WTC11 (cell line): ENCODE data around the gene P2RX1. TPM values are rescaled to one million over a fixed set of nuclear protein-coding genes. Genes with fewer than 3 reads are reported as not detected.

Experiments
- ATAC-seq: fragments of 200-7000 bp; cut with Tn5 transposase; 2 replicates; pipeline ENCODE4 v1.10.0; 2021; ENCODE audit warnings: mild to moderate bottlenecking, moderate library complexity
- CTCF ChIA-PET: fragments of 300-600 bp; sonication (Branson Sonifier 250); formaldehyde crosslinking; loops from one replicate; lab custom pipeline; 2021; ENCODE audit warnings: antibody characterized with exemption; lab: Charles Lee
- POLR2A ChIA-PET: fragments of 350-600 bp; sonication (Branson Sonifier 250); formaldehyde crosslinking; loops from one replicate; lab custom pipeline; 2021; ENCODE audit warnings: antibody characterized with exemption; lab: Charles Lee
- DNase-seq: peaks from one replicate; pipeline ENCODE4 v3.0.0; 2021; ENCODE audit warnings: low spot score
- H3K27ac Mint-ChIP-seq: 2 replicates; pipeline ENCODE4 v1.8.0; 2021; ENCODE audit warnings: mixed read lengths
- H3K27me3 Mint-ChIP-seq: 2 replicates; pipeline ENCODE4 v1.8.0; 2021; ENCODE audit warnings: low read depth, mild to moderate bottlenecking, moderate library complexity, mixed read lengths
- H3K36me3 Mint-ChIP-seq: 2 replicates; pipeline ENCODE4 v1.8.0; 2021; ENCODE audit warnings: mixed read lengths
- H3K4me1 Mint-ChIP-seq: 2 replicates; pipeline ENCODE4 v1.8.0; 2022; ENCODE audit warnings: mixed read lengths
- H3K4me3 Mint-ChIP-seq: 2 replicates; pipeline ENCODE4 v1.8.0; 2021; ENCODE audit warnings: mild to moderate bottlenecking, moderate library complexity, mixed read lengths
- H3K9me3 Mint-ChIP-seq: 2 replicates; pipeline ENCODE4 v1.8.0; 2021; ENCODE audit warnings: mixed read lengths
- AFF4 ChIP-seq: sonication (generic); formaldehyde crosslinking; IDR thresholded peaks from 2 replicates; pipeline ENCODE4 v1.8.1; 2023; ENCODE audit warnings: mild to moderate bottlenecking, missing genetic modification reagents, borderline replicate concordance
- CTCF ChIP-seq: fragments of 200-600 bp; IDR thresholded peaks from 2 replicates; pipeline ENCODE4 v1.8.0; 2022; ENCODE audit warnings: antibody characterized with exemption
- E2F5 ChIP-seq: sonication (generic); formaldehyde crosslinking; IDR thresholded peaks from 2 replicates; pipeline ENCODE4 v1.8.1; 2022; ENCODE audit warnings: mild to moderate bottlenecking, moderate library complexity, missing genetic modification reagents
- HMGA2 ChIP-seq: fragments of 250-450 bp; sonication (Bioruptor Pico); IDR thresholded peaks from 2 replicates; pipeline ENCODE4 v1.4.0; 2021; ENCODE audit warnings: mild to moderate bottlenecking, moderate library complexity
- HMGXB4 ChIP-seq: sonication (generic); formaldehyde crosslinking; IDR thresholded peaks from 2 replicates; pipeline ENCODE4 v1.8.1; 2023; ENCODE audit warnings: mild to moderate bottlenecking, moderate library complexity, missing genetic modification reagents
- NFATC4 ChIP-seq: fragments of 250-450 bp; sonication (Bioruptor Pico); IDR thresholded peaks from 2 replicates; pipeline ENCODE4 v1.9.0; 2021; ENCODE audit warnings: mild to moderate bottlenecking
- NR2C2 ChIP-seq: sonication (generic); formaldehyde crosslinking; IDR thresholded peaks from 2 replicates; pipeline ENCODE4 v1.8.0; 2022; ENCODE audit warnings: mild to moderate bottlenecking, missing genetic modification reagents
- PRDM15 ChIP-seq: sonication (generic); formaldehyde crosslinking; IDR thresholded peaks from 2 replicates; pipeline ENCODE4 v1.8.0; 2022; ENCODE audit warnings: missing genetic modification reagents
- RELA ChIP-seq: sonication (generic); formaldehyde crosslinking; IDR thresholded peaks from 2 replicates; pipeline ENCODE4 v1.8.1; 2022; ENCODE audit warnings: missing genetic modification reagents, mild to moderate bottlenecking, borderline replicate concordance
- RORB ChIP-seq: fragments of 250-450 bp; sonication (Bioruptor Pico); IDR thresholded peaks from 2 replicates; pipeline ENCODE4 v1.9.0; 2021; ENCODE audit warnings: mild to moderate bottlenecking
- TEAD1 ChIP-seq: sonication (generic); formaldehyde crosslinking; IDR thresholded peaks from 2 replicates; pipeline ENCODE4 v1.8.0; 2022; ENCODE audit warnings: mild to moderate bottlenecking, missing genetic modification reagents
- TEAD4 ChIP-seq: sonication (generic); formaldehyde crosslinking; IDR thresholded peaks from 2 replicates; pipeline ENCODE4 v1.8.0; 2022; ENCODE audit warnings: mild to moderate bottlenecking, missing genetic modification reagents
- USF1 ChIP-seq: sonication (generic); formaldehyde crosslinking; IDR thresholded peaks from 2 replicates; pipeline ENCODE4 v1.8.0; 2022; ENCODE audit warnings: mild to moderate bottlenecking, missing genetic modification reagents
- ZBTB43 ChIP-seq: sonication (generic); formaldehyde crosslinking; IDR thresholded peaks from 2 replicates; pipeline ENCODE4 v1.8.1; 2023; ENCODE audit warnings: mild to moderate bottlenecking, missing genetic modification reagents
- ZMAT4 ChIP-seq: fragments of 250-450 bp; sonication (Bioruptor Pico); IDR thresholded peaks from 2 replicates; pipeline ENCODE4 v1.9.0; 2021; ENCODE audit warnings: mild to moderate bottlenecking
- ZNF396 ChIP-seq: fragments of 250-450 bp; sonication (Bioruptor Pico); IDR thresholded peaks from 2 replicates; pipeline ENCODE4 v1.8.0; 2021; ENCODE audit warnings: mild to moderate bottlenecking, moderate library complexity, borderline replicate concordance
- total RNA-seq: library from RNA; stranded (reverse); gene quantifications from 3 replicates; pipeline ENCODE4 v1.2.3, GENCODE V29; 2021

P2RX1 gene
- total RNA-seq, 1 experiment from 2014 or later = 0.07 TPM

GRCh38 chr17:3951003-3951402 lies 34.7 kb upstream of the P2RX1 start:
- ATAC-seq = no peak
- DNase-seq = no peak
- H3K36me3 Mint-ChIP-seq = no peaks in the 10 kb centered on the region; the same call in 1 of the 2 replicates
- peaks cover 13% of the 10 kb centered on the region for H3K4me1 Mint-ChIP-seq
- TF ChIP-seq CTCF = no peak
- TF ChIP-seq TEAD4 (CRISPR knock-in tag) = no peak
- no peak for TF ChIP-seq ZMAT4
- peak; percentile 59 for TF ChIP-seq HMGA2 (CRISPR knock-in tag)
- no peak overlapping the region for H3K27ac Mint-ChIP-seq
- no peaks in the 10 kb centered on the region for H3K27me3 Mint-ChIP-seq
- CTCF ChIA-PET = no interaction called here
- H3K4me3 Mint-ChIP-seq = no peak overlapping the region
- no peaks in the 10 kb centered on the region for H3K9me3 Mint-ChIP-seq
- POLR2A ChIA-PET = no interaction called here

GRCh38 chr17:3950584-3950983 lies 34.3 kb upstream of the P2RX1 start:
- POLR2A ChIA-PET = no interaction called here
- CTCF ChIA-PET = no interaction called here
- no peak for DNase-seq
- no peak for ATAC-seq
- peaks cover 10% of the 10 kb centered on the region for H3K4me1 Mint-ChIP-seq
- no peak overlapping the region for H3K27ac Mint-ChIP-seq
- H3K36me3 Mint-ChIP-seq = no peaks in the 10 kb centered on the region; the same call in 1 of the 2 replicates
- no peaks in the 10 kb centered on the region for H3K9me3 Mint-ChIP-seq
- TF ChIP-seq E2F5 (CRISPR knock-in tag) = no peak
- no peak for TF ChIP-seq ZNF396 (CRISPR knock-in tag)
- no peak for TF ChIP-seq PRDM15
- TF ChIP-seq RELA (CRISPR knock-in tag) = no peak
- TF ChIP-seq NFATC4 (CRISPR knock-in tag) = no peak
- TF ChIP-seq TEAD1 = no peak
- no peak for TF ChIP-seq NR2C2
- TF ChIP-seq RORB (CRISPR knock-in tag) = no peak
- no peak for TF ChIP-seq ZBTB43 (CRISPR knock-in tag)
- TF ChIP-seq AFF4 = no peak
- no peak for TF ChIP-seq HMGXB4 (CRISPR knock-in tag)
- no peak for TF ChIP-seq USF1 (CRISPR knock-in tag)
- no peak overlapping the region for H3K4me3 Mint-ChIP-seq
- H3K27me3 Mint-ChIP-seq = no peaks in the 10 kb centered on the region
